Memory B cell (primary cell): Measurements from ENCODE around the gene NME9.
"Not testable (repeated sequence)": the region's sequence is repeated elsewhere in the genome, so short reads cannot be mapped to it uniquely, and the experiment has no call there.

ENCODE experiments used
- ATAC-seq: fragments of 150-1000 bp; cut with Tn5 transposase; 2 replicates; pipeline ENCODE4 v1.10.0; 2021; ENCODE audit warnings: low read depth, mild to moderate bottlenecking, moderate library complexity
- DNase-seq, 2 donors: peaks; one replicate each; pipeline ENCODE4 v3.0.0; 2022; ENCODE audit warnings: low spot score in 2 of 2
- H3K27ac Mint-ChIP-seq: one replicate; pipeline ENCODE4 v1.8.0; 2022; ENCODE audit warnings: mild to moderate bottlenecking, moderate library complexity, mixed read lengths
- H3K27me3 Mint-ChIP-seq: one replicate; pipeline ENCODE4 v1.8.0; 2022; ENCODE audit warnings: mixed read lengths
- H3K36me3 Mint-ChIP-seq: one replicate; pipeline ENCODE4 v1.8.0; 2022; ENCODE audit warnings: mild to moderate bottlenecking, mixed read lengths
- H3K4me1 Mint-ChIP-seq: one replicate; pipeline ENCODE4 v1.8.0; 2022; ENCODE audit warnings: mixed read lengths
- H3K4me3 Mint-ChIP-seq: one replicate; pipeline ENCODE4 v1.8.0; 2022; ENCODE audit warnings: mild to moderate bottlenecking, moderate library complexity, mixed read lengths
- H3K9me3 Mint-ChIP-seq: one replicate; pipeline ENCODE4 v1.8.0; 2022; ENCODE audit warnings: mixed read lengths

NME9 gene

GRCh38 chr3:138329127-138329983 lies at the start of gene NME9:
Gene NME9 (minus strand): TSS chr3:138329851. CDS start chr3:138329335, 516 bp downstream.
- DNase-seq, result peak; percentile 50 to 56
- Mint-ChIP-seq H3K27ac (peak within 1 kb of the TSS; percentile 29), H3K27me3 (peaks cover 4% of the 10 kb centered on the region), H3K4me3 (peak within 1 kb of the TSS; percentile 84), H3K9me3 (no peaks in the 10 kb centered on the region), H3K4me1 (peaks cover 7% of the 10 kb centered on the region), H3K36me3 (no peaks in the 10 kb centered on the region)
- ATAC-seq, result peak; percentile 81

DNA sequence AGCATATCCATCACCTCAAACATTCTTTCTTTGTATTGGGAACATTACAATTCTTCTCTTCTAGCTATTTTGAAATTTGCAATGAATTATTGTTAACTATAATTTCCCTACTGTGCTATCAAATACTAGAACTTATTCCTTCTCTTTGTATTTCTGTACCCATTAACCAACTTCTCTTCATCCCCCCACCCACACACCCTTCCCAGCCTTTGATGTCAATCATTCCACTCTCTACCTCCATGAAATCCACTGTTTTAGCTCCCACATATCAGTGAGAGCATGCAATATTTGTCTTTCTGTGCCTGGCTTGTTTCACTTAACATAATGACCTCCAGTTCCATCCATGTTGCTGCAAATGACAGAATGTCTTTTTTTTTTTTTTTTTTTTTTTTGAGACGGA lies 49.3 kb upstream of the NME9 start:
- Mint-ChIP-seq H3K9me3 (peaks cover 2% of the 10 kb centered on the region), H3K27me3 (peaks cover 41% of the 10 kb centered on the region), H3K4me3 (no peak overlapping the region), H3K4me1 (no peaks in the 10 kb centered on the region), H3K27ac (no peak overlapping the region), H3K36me3 (peaks cover 3% of the 10 kb centered on the region)
- no peak for DNase-seq
- ATAC-seq, result no peak

- Mint-ChIP-seq H3K27me3 (peaks cover 38% of the 10 kb centered on the region), H3K36me3 (peaks cover 3% of the 10 kb centered on the region), H3K9me3 (peaks cover 2% of the 10 kb centered on the region), H3K27ac (no peak overlapping the region), H3K4me3 (no peak overlapping the region), H3K4me1 (no peaks in the 10 kb centered on the region)
- no peak for ATAC-seq
- DNase-seq, result no peak
These were observed 48.7 kb upstream of the NME9 start for GRCh38 chr3:138378331-138378730.

DNA sequence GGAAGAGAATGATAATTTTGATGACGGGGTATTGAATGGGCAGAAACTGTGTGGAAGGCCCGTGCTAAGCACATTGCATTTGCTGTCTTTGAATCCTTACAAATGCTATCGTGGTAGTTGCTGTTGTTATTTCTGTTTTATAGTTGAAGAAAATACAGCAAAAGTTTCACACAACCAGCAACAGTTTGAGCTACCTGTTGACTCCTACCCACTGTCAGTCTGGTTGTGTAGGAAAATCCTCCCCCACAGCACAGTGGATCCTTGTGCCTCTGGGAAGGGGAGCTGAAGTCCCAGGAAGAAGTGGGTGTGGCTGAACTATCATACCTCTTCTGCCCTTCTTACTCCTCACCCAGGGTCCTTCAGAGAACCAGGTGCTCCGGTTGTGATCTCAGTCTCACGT lies 48.2 kb upstream of the NME9 start:
- Mint-ChIP-seq H3K36me3 (peaks cover 3% of the 10 kb centered on the region), H3K27me3 (peaks cover 42% of the 10 kb centered on the region), H3K9me3 (peaks cover 2% of the 10 kb centered on the region), H3K4me3 (no peak overlapping the region), H3K27ac (no peak overlapping the region), H3K4me1 (no peaks in the 10 kb centered on the region)
- ATAC-seq, result no peak
- DNase-seq, result no peak

DNA sequence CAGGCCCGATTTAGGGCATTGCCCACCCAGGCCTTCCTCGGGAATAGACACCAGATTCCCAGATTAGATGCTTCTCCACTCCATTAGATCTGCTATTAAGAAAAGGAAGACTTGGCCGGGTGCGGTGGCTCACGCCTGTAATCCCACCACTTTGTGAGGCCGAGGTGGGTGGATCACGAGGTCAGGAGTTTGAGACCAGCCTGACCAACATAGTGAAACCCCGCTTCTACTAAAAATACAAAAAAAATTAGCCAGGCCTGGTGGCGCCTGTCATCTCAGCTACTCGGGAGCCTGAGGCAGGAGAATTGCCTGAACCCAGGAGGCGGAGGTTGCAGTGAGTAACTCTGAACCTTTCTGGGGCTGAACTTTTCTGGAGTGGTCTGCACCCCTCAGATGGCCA lies 47.6 kb upstream of the NME9 start:
- H3K4me3 Mint-ChIP-seq, H3K4me1 Mint-ChIP-seq, ATAC-seq, H3K36me3 Mint-ChIP-seq, H3K9me3 Mint-ChIP-seq, DNase-seq, H3K27ac Mint-ChIP-seq: not testable (repeated sequence)
- H3K27me3 Mint-ChIP-seq, result peaks cover 44% of the 10 kb centered on the region

DNA sequence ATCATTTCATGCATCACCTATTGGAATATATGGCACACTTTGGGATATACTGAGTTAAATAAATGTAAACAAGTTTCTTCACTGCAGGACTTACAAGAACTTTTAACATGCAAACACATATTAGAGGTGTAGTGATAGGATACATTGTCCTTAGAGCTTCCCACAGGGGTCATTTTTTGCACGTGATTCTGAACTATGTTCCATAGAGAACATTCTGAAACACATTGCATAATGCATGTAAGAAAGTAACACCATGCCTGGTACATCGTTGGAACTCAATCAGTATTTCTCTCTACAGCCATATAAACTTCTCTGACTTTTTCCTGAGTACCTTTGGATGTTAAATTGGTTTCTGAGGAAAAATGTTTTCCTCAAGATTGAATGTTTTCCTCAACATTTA lies 47.0 kb upstream of the NME9 start:
- H3K9me3 Mint-ChIP-seq, result peaks cover 2% of the 10 kb centered on the region
- peaks cover 3% of the 10 kb centered on the region for H3K36me3 Mint-ChIP-seq

GRCh38 chr3:138375447-138375846 lies 45.8 kb upstream of the NME9 start:
- Mint-ChIP-seq H3K4me1 (peaks cover 7% of the 10 kb centered on the region), H3K27me3 (peaks cover 36% of the 10 kb centered on the region), H3K9me3 (peaks cover 4% of the 10 kb centered on the region), H3K4me3 (no peak overlapping the region), H3K27ac (no peak overlapping the region), H3K36me3 (peaks cover 5% of the 10 kb centered on the region)
- DNase-seq, result no peak
- ATAC-seq, result no peak

More for the DNA sequence above, 47.0 kb upstream of the NME9 start:
- H3K27me3 Mint-ChIP-seq, result peaks cover 42% of the 10 kb centered on the region
- no peak overlapping the region for H3K27ac Mint-ChIP-seq
- peaks cover 2% of the 10 kb centered on the region for H3K4me1 Mint-ChIP-seq
- ATAC-seq (no peak), DNase-seq (no peak)
- no peak overlapping the region for H3K4me3 Mint-ChIP-seq

DNA sequence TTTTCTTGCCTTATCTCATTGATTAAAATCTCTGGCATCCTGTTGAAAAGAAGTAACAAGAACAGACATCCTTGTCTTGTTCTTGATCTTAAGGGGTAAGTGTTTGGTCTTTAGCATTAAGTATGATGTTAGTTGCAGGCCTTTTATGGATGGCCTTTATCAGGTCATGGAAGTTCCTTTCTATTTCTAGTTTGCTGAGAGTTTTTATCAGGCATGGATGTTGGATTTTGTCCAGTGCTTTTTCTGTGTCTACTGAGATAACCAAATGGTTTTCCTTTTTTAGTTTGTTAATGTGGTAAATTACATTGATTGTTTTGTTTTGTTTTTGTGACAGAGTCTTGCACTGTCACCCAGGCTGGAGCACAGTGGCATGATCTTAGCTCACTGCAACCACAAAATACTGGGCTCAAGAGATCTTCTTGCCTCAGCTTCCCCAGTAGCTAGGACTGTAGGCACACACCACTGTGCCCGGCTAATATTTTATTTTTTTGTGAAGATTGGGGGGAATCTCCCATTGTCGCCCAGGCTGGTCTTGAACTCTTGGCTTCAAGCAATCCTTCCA lies 45.0 kb upstream of the NME9 start:
- Mint-ChIP-seq H3K27ac (no peak overlapping the region), H3K4me3 (no peak overlapping the region), H3K9me3 (peaks cover 4% of the 10 kb centered on the region), H3K36me3 (peaks cover 5% of the 10 kb centered on the region), H3K4me1 (peaks cover 7% of the 10 kb centered on the region), H3K27me3 (peaks cover 34% of the 10 kb centered on the region)
- DNase-seq, result no peak
- ATAC-seq, result no peak

DNA sequence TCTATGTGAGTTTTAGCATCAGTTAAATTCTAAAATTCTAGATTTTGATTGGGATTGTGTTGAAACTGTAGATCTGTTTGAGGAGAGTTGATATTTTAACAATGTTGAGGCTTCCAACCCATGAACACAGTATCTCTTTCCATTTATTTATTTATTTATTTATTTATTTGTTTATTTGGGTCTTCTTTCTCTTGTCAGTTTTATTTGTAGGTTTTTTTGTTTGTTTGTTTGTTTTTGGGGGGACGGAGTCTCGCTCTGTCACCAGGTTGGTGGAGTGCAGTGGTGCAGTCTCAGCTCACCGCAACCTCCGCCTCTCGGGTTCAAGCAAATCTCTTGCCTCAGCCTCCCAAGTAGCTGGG lies 44.1 kb upstream of the NME9 start:
- ATAC-seq (no peak), DNase-seq (no peak)
- Mint-ChIP-seq H3K27me3 (peaks cover 28% of the 10 kb centered on the region), H3K4me3 (no peak overlapping the region), H3K4me1 (peaks cover 7% of the 10 kb centered on the region), H3K36me3 (peaks cover 5% of the 10 kb centered on the region), H3K27ac (no peak overlapping the region), H3K9me3 (peaks cover 4% of the 10 kb centered on the region)

DNA sequence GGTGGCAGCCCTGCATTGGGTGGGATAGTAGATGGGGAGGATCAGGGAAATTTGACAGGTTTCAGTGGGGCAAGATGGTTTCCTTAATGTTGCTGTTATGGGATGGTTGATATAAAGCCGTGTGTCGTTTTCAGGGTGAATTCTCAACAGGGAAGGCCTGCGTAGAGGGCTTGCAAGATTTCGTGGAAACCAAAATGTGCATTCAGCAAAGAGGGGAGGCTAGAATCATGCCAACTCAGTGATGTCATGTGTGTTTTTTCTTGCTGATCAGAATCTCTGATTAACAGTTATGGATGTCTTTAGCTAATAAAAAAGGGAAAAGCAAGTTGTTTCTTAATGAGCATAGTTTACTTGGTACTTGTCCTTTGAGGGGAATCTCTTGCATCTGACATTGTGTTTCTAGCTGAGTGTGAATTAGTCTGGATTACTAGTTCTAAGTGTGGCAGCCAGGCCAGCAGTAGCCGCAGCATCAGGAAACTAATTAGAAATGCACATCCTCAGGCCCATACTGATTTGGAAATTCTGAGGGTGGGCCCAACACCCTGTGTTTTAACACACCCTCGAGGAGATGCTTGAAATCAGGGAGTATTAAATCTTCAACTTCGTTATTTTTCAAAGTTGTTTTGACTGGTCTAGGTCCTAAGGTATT lies 43.6 kb upstream of the NME9 start:
- H3K4me3 Mint-ChIP-seq, result no peak overlapping the region
- no peak overlapping the region for H3K27ac Mint-ChIP-seq
- H3K36me3 Mint-ChIP-seq, result peaks cover 5% of the 10 kb centered on the region
- no peak for DNase-seq
- H3K9me3 Mint-ChIP-seq, result peaks cover 4% of the 10 kb centered on the region
- peaks cover 25% of the 10 kb centered on the region for H3K27me3 Mint-ChIP-seq
- ATAC-seq, result no peak
- peaks cover 7% of the 10 kb centered on the region for H3K4me1 Mint-ChIP-seq

GRCh38 chr3:138371070-138371965 lies 41.7 kb upstream of the NME9 start:
- H3K27me3 Mint-ChIP-seq, result peaks cover 27% of the 10 kb centered on the region
- H3K4me3 Mint-ChIP-seq, result no peak overlapping the region
- H3K9me3 Mint-ChIP-seq, result peaks cover 6% of the 10 kb centered on the region
- DNase-seq (peak in 1 of 2 donors; percentile 11), ATAC-seq (peak; percentile 98)
- no peak overlapping the region for H3K27ac Mint-ChIP-seq
- peaks cover 10% of the 10 kb centered on the region for H3K4me1 Mint-ChIP-seq
- H3K36me3 Mint-ChIP-seq, result peaks cover 5% of the 10 kb centered on the region

DNA sequence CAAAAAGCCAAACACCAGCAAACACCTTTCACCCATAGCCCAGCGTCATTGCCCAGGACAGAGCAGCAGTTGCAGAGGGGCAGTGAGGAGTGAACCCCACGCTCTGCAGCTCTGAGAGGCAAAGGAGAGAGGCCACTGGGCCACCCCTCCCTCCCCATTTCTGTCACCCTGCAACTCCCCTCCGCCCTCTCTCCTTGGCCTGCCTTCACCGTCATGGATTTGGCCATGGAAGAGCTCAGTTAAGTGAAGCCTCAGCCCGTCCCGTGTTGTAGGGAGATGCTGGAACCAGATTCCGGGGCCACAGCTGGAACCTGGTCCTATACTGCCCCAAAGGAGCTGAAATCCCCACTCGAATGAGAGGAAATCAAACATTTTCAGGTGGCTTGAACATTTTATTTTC lies 40.7 kb upstream of the NME9 start:
- Mint-ChIP-seq H3K27ac (no peak overlapping the region), H3K27me3 (peaks cover 28% of the 10 kb centered on the region), H3K4me1 (peaks cover 10% of the 10 kb centered on the region), H3K36me3 (peaks cover 5% of the 10 kb centered on the region), H3K9me3 (peaks cover 6% of the 10 kb centered on the region), H3K4me3 (no peak overlapping the region)
- DNase-seq (no peak), ATAC-seq (no peak)

GRCh38 chr3:138369151-138369900 lies 39.7 kb upstream of the NME9 start:
- Mint-ChIP-seq H3K4me1 (peaks cover 10% of the 10 kb centered on the region), H3K4me3 (no peak overlapping the region), H3K27me3 (peaks cover 29% of the 10 kb centered on the region), H3K27ac (no peak overlapping the region), H3K36me3 (peaks cover 2% of the 10 kb centered on the region), H3K9me3 (peaks cover 4% of the 10 kb centered on the region)
- ATAC-seq, result no peak
- no peak for DNase-seq
